Parathyroid adenoma (tissue), 2 donors: ENCODE measurements around the gene HACE1.
"Not testable (repeated sequence)": the region's sequence is repeated elsewhere in the genome, so short reads cannot be mapped to it uniquely, and the experiment has no call there.

Experiments
- H2AFZ ChIP-seq: fragments of 300-600 bp; sonication (generic); one replicate; pipeline ENCODE4 v1.7.0; 2017; ENCODE audit warnings: antibody characterized with exemption, mild to moderate bottlenecking
- H3K27ac ChIP-seq: fragments of 300-600 bp; sonication (generic); one replicate; pipeline ENCODE4 v1.7.0; 2017
- H3K27me3 ChIP-seq: fragments of 300-600 bp; sonication (generic); one replicate; pipeline ENCODE4 v1.7.0; 2017; ENCODE audit warnings: low read length; ENCODE audit not compliant: control insufficient read depth, insufficient read depth
- H3K36me3 ChIP-seq: fragments of 300-600 bp; sonication (generic); one replicate; pipeline ENCODE4 v1.7.0; 2017; ENCODE audit warnings: low read length; ENCODE audit not compliant: control insufficient read depth, insufficient read depth
- H3K4me1 ChIP-seq: fragments of 300-600 bp; sonication (generic); one replicate; pipeline ENCODE4 v1.7.0; 2017; ENCODE audit warnings: control low read depth
- H3K4me2 ChIP-seq: fragments of 300-600 bp; sonication (generic); one replicate; pipeline ENCODE4 v1.7.0; 2017; ENCODE audit warnings: low read length
- H3K4me3 ChIP-seq: fragments of 300-600 bp; sonication (generic); one replicate; pipeline ENCODE4 v1.7.0; 2017; ENCODE audit warnings: low read depth, low read length
- H3K79me2 ChIP-seq: fragments of 300-600 bp; sonication (generic); one replicate; pipeline ENCODE4 v1.7.0; 2017; ENCODE audit warnings: control low read depth
- H3K9ac ChIP-seq: fragments of 300-600 bp; sonication (generic); one replicate; pipeline ENCODE4 v1.7.0; 2017; ENCODE audit warnings: mild to moderate bottlenecking
- H3K9me3 ChIP-seq: fragments of 300-600 bp; sonication (generic); one replicate; pipeline ENCODE4 v1.7.0; 2017; ENCODE audit warnings: low read length; ENCODE audit not compliant: control insufficient read depth
- TF ChIP-seq, protein P1 (sequence below): fragments of 300-600 bp; sonication (generic); IDR thresholded peaks from one replicate; pipeline ENCODE4 v1.7.0; 2017; ENCODE audit warnings: antibody characterized with exemption, mild to moderate bottlenecking
- donor health status: primary hyperparathyroidism.

Gene HACE1

GRCh38 chr6:104881964-104882668, 22.4 kb upstream of the HACE1 start:
- no peak overlapping the region for H3K4me3 ChIP-seq

DNA sequence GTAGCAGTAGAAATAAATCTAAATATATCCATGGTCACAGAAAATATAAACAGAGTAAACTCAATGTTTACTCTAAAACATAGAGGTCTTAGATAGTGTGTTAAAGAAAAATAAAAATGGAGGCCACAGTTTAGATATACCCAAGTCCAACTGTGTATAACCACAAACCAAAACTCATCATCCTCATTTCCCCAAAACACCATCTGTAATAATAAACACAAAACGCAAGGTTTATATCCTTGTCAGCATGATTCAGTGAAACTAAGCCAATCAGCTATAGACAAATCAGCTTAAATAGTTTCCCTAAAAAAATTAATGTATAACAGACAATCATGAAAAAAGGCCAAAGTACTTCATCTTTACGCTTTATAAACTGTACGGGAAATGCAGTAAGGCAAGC, 2.7 kb upstream of the HACE1 start:
- TF ChIP-seq, protein P1, sequence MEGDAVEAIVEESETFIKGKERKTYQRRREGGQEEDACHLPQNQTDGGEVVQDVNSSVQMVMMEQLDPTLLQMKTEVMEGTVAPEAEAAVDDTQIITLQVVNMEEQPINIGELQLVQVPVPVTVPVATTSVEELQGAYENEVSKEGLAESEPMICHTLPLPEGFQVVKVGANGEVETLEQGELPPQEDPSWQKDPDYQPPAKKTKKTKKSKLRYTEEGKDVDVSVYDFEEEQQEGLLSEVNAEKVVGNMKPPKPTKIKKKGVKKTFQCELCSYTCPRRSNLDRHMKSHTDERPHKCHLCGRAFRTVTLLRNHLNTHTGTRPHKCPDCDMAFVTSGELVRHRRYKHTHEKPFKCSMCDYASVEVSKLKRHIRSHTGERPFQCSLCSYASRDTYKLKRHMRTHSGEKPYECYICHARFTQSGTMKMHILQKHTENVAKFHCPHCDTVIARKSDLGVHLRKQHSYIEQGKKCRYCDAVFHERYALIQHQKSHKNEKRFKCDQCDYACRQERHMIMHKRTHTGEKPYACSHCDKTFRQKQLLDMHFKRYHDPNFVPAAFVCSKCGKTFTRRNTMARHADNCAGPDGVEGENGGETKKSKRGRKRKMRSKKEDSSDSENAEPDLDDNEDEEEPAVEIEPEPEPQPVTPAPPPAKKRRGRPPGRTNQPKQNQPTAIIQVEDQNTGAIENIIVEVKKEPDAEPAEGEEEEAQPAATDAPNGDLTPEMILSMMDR = no peak
- H3K9me3 ChIP-seq = no peaks in the 10 kb centered on the region
- H3K79me2 ChIP-seq = no peaks in the 10 kb centered on the region
- H2AFZ ChIP-seq = no peak overlapping the region
- H3K9ac ChIP-seq = no peak overlapping the region
- no peak overlapping the region for H3K4me2 ChIP-seq
- H3K27ac ChIP-seq = no peak overlapping the region
- H3K27me3 ChIP-seq = no peaks in the 10 kb centered on the region
- no peak overlapping the region for H3K4me3 ChIP-seq
- H3K4me1 ChIP-seq = peaks cover 4% of the 10 kb centered on the region
- H3K36me3 ChIP-seq = no peaks in the 10 kb centered on the region

More at GRCh38 chr6:104881964-104882668, 22.4 kb upstream of the HACE1 start:
- no peak overlapping the region for H2AFZ ChIP-seq
- no peaks in the 10 kb centered on the region for H3K4me1 ChIP-seq
- TF ChIP-seq, protein P1 = no peak
- H3K36me3 ChIP-seq = no peaks in the 10 kb centered on the region
- no peaks in the 10 kb centered on the region for H3K27me3 ChIP-seq
- H3K4me2 ChIP-seq = no peak overlapping the region
- H3K27ac ChIP-seq = no peak overlapping the region
- H3K9ac ChIP-seq = no peak overlapping the region
- H3K9me3 ChIP-seq = no peaks in the 10 kb centered on the region
- no peaks in the 10 kb centered on the region for H3K79me2 ChIP-seq

DNA sequence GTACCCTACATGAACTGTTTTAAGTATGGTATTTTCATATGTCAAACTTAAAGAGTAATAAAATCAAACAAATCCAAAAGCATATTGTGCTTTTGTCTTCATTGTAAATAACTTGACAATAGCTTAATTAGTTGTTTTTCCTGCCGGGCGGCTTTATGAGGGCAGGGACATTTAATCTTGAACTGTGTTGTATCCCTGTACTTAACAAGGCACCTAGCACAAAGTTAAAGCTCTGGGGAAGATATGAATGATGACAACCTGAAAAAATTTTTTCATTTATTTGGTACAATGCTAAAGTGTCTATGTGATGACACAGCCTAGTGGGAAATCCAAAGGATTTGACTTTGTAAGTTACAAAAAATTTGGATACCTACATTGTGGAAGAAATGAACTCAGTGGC, 502 bp upstream of the HACE1 start:
- Histone ChIP-seq H3K4me3 (peak overlapping the region; percentile 73), H3K79me2 (no peaks in the 10 kb centered on the region), H3K27ac (peak overlapping the region; percentile 33), H3K4me1 (peaks cover 4% of the 10 kb centered on the region), H3K9ac (no peak overlapping the region), H3K36me3 (no peaks in the 10 kb centered on the region), H3K9me3 (no peaks in the 10 kb centered on the region), H3K27me3 (no peaks in the 10 kb centered on the region), H2AFZ (peak overlapping the region; percentile 86), H3K4me2 (peak overlapping the region; percentile 72)
- TF ChIP-seq, protein P1 = no peak

DNA sequence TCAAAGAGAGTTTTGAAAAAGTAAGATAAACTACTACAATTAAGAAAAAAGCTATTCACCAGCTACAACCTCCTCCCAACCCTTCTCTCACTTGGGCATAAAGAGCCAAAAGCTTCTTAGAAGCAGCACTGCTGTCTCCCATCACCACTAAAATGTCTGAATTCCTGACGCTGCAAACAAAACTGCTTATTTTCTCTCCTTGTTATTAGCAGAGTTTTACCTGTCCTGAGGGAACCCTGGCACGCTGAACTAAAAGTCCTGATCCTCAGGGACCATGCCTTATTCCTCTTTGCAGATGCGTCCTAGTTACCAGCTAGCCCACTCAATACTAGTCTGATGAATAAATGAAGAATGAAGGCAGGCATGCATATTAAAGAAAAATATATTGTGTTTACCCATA, 1.1 kb downstream of the HACE1 start:
- H3K9me3 ChIP-seq = no peaks in the 10 kb centered on the region
- TF ChIP-seq, protein P1 = no peak
- peak overlapping the region; percentile 9 for H3K9ac ChIP-seq
- peak overlapping the region; percentile 86 for H2AFZ ChIP-seq
- peaks cover 4% of the 10 kb centered on the region for H3K4me1 ChIP-seq
- H3K27ac ChIP-seq = no peak overlapping the region
- peak overlapping the region; percentile 72 for H3K4me2 ChIP-seq
- H3K36me3 ChIP-seq = no peaks in the 10 kb centered on the region
- no peaks in the 10 kb centered on the region for H3K27me3 ChIP-seq
- no peaks in the 10 kb centered on the region for H3K79me2 ChIP-seq
- peak overlapping the region; percentile 73 for H3K4me3 ChIP-seq

- no peak overlapping the region for H2AFZ ChIP-seq
- no peak overlapping the region for H3K9ac ChIP-seq
- no peaks in the 10 kb centered on the region for H3K36me3 ChIP-seq
- H3K4me3 ChIP-seq = no peak overlapping the region
- no peak overlapping the region for H3K4me2 ChIP-seq
- peaks cover 4% of the 10 kb centered on the region for H3K4me1 ChIP-seq
- H3K27ac ChIP-seq = no peak overlapping the region
- no peaks in the 10 kb centered on the region for H3K27me3 ChIP-seq
- TF ChIP-seq, protein P1 = no peak
- H3K79me2 ChIP-seq = no peaks in the 10 kb centered on the region
- no peaks in the 10 kb centered on the region for H3K9me3 ChIP-seq
Observed at GRCh38 chr6:104855507-104855906, 4.2 kb downstream of the HACE1 start.

GRCh38 chr6:104847721-104848120, 12.0 kb downstream of the HACE1 start:
- not testable (repeated sequence) for H3K79me2 ChIP-seq, H3K27me3 ChIP-seq, H3K9ac ChIP-seq, H2AFZ ChIP-seq, H3K4me3 ChIP-seq, H3K4me2 ChIP-seq, H3K9me3 ChIP-seq, H3K4me1 ChIP-seq, H3K36me3 ChIP-seq, H3K27ac ChIP-seq
